ENCODE data around the gene ZBED3. TPM values are rescaled to one million over a fixed set of nuclear protein-coding genes. Genes with fewer than 3 reads are reported as not detected.

Gene ZBED3
- polyA plus RNA-seq, 1 donor from 2014 or later: 0.56 TPM

DNA sequence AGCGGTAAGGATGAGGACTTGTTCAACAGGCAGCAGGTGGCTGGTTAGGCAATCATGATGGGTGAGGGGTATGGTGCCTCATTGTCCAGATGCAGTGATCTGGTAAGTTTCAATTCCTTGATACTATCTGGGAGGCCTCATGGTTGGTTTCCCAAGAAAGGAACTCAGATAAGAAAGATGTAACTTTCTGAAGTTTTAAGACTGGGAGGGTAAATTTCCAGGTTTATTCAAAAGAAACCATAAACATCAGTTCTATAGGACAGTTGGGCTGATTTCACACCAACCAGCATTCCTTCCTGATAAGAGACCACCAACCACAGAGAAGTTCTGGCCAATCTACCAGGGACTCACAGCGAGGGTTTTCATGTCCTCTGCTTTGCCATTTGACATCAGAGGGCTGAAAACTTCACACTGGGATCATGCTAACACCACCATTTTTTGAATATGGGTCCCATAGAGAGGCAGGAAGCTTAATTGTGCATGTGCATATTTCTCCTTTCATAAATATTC lies 57.7 kb downstream of the ZBED3 start:
- H3K9me3 ChIP-seq (ENCODE audit: low read length): no peaks in the 10 kb centered on the region
- peak overlapping the region; percentile 84 for H3K27ac ChIP-seq (ENCODE audit: low read length)
- no peaks in the 10 kb centered on the region for H3F3A ChIP-seq (ENCODE audit: insufficient read depth, low read length, poor library complexity, severe bottlenecking)
- H3K9me2 ChIP-seq (ENCODE audit: insufficient read depth, low read length): no peaks in the 10 kb centered on the region
- TF ChIP-seq MXI1 (conservative IDR thresholded peaks at IDR 0.05; ENCODE audit: poor library complexity, severe bottlenecking) (no peak), REST (IDR thresholded peaks at IDR 0.05; ENCODE audit: borderline replicate concordance) (no peak), TAF1 (IDR thresholded peaks at IDR 0.05; ENCODE audit: low read depth) (no peak), EZH2 (IDR thresholded peaks at IDR 0.05; ENCODE audit: borderline replicate concordance, insufficient read depth, low read length, poor library complexity, severe bottlenecking) (no peak), POLR2AphosphoS5 (IDR thresholded peaks at IDR 0.05) (no peak)
- TF ChIP-seq, protein P1, sequence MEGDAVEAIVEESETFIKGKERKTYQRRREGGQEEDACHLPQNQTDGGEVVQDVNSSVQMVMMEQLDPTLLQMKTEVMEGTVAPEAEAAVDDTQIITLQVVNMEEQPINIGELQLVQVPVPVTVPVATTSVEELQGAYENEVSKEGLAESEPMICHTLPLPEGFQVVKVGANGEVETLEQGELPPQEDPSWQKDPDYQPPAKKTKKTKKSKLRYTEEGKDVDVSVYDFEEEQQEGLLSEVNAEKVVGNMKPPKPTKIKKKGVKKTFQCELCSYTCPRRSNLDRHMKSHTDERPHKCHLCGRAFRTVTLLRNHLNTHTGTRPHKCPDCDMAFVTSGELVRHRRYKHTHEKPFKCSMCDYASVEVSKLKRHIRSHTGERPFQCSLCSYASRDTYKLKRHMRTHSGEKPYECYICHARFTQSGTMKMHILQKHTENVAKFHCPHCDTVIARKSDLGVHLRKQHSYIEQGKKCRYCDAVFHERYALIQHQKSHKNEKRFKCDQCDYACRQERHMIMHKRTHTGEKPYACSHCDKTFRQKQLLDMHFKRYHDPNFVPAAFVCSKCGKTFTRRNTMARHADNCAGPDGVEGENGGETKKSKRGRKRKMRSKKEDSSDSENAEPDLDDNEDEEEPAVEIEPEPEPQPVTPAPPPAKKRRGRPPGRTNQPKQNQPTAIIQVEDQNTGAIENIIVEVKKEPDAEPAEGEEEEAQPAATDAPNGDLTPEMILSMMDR (IDR thresholded peaks at IDR 0.05; ENCODE audit: poor library complexity, severe bottlenecking): no peak
- H2AFZ ChIP-seq (ENCODE audit: low read depth, low read length): peak overlapping the region; percentile 48
- peak overlapping the region; percentile 85 for H3K9ac ChIP-seq (ENCODE audit: low read length)
- peak overlapping the region; percentile 90 for H3K4me3 ChIP-seq (ENCODE audit: low read length)
- no peaks in the 10 kb centered on the region for H3K27me3 ChIP-seq (ENCODE audit: insufficient read depth, low read depth, low read length)
- H4K20me1 ChIP-seq (ENCODE audit: insufficient read depth): no peaks in the 10 kb centered on the region
- H3K36me3 ChIP-seq (ENCODE audit: insufficient read depth, low read length): no peaks in the 10 kb centered on the region
- peaks cover 12% of the 10 kb centered on the region for H3K79me2 ChIP-seq (replicated peaks; ENCODE audit: insufficient read depth, low read length)
- H3K4me2 ChIP-seq (ENCODE audit: low read length): peak overlapping the region; percentile 28

GRCh38 chr5:77028631-77029375 lies 58.3 kb downstream of the ZBED3 start:
- no peak overlapping the region for H3K9ac ChIP-seq (ENCODE audit: low read length)
- H3K9me2 ChIP-seq (ENCODE audit: insufficient read depth, low read length): no peaks in the 10 kb centered on the region
- no peaks in the 10 kb centered on the region for H3K27me3 ChIP-seq (ENCODE audit: insufficient read depth, low read depth, low read length)
- H3K9me3 ChIP-seq (ENCODE audit: low read length): no peaks in the 10 kb centered on the region
- peaks cover 12% of the 10 kb centered on the region for H3K79me2 ChIP-seq (replicated peaks; ENCODE audit: insufficient read depth, low read length)
- no peaks in the 10 kb centered on the region for H3K36me3 ChIP-seq (ENCODE audit: insufficient read depth, low read length)
- H3K4me2 ChIP-seq (ENCODE audit: low read length): no peak overlapping the region
- H3K27ac ChIP-seq (ENCODE audit: low read length): no peak overlapping the region
- no peaks in the 10 kb centered on the region for H4K20me1 ChIP-seq (ENCODE audit: insufficient read depth)
- H3F3A ChIP-seq (ENCODE audit: insufficient read depth, low read length, poor library complexity, severe bottlenecking): no peaks in the 10 kb centered on the region
- TF ChIP-seq MXI1 (conservative IDR thresholded peaks at IDR 0.05; ENCODE audit: poor library complexity, severe bottlenecking) (no peak), SMC3 (conservative IDR thresholded peaks at IDR 0.05; ENCODE audit: poor library complexity) (no peak), TAF1 (IDR thresholded peaks at IDR 0.05; ENCODE audit: low read depth) (no peak), EP300 (conservative IDR thresholded peaks at IDR 0.05; ENCODE audit: poor library complexity, severe bottlenecking) (no peak), RAD21 (conservative IDR thresholded peaks at IDR 0.05) (no peak), REST (IDR thresholded peaks at IDR 0.05; ENCODE audit: borderline replicate concordance) (no peak), EZH2 (IDR thresholded peaks at IDR 0.05; ENCODE audit: borderline replicate concordance, insufficient read depth, low read length, poor library complexity, severe bottlenecking) (no peak), POLR2AphosphoS5 (IDR thresholded peaks at IDR 0.05) (no peak)
- TF ChIP-seq, protein P1 (IDR thresholded peaks at IDR 0.05; ENCODE audit: poor library complexity, severe bottlenecking): no peak
- no peak overlapping the region for H3K4me3 ChIP-seq (ENCODE audit: low read length)
- no peak overlapping the region for H2AFZ ChIP-seq (ENCODE audit: low read depth, low read length)
